ENCODE measurements around the gene DSC1.

The DSC1 gene

GRCh38 chr18:31102025-31102684 lies 60.5 kb downstream of the DSC1 start, which contains the start of gene DSC2:
Gene DSC2, minus strand, starts transcription at chr18:31102421. Its CDS starts 450 bp downstream, at chr18:31101971.
- DNase-seq, result peak; percentile 44

- peak; percentile 58 for DNase-seq
These were observed 61.3 kb downstream of the DSC1 start for GRCh38 chr18:31101183-31102024.

- no peak for DNase-seq
These were observed 62.0 kb downstream of the DSC1 start for GRCh38 chr18:31100436-31101182.

- no peak for DNase-seq
These were observed 63.0 kb downstream of the DSC1 start for GRCh38 chr18:31099450-31100230.

- DNase-seq, result no peak
These were observed 63.8 kb downstream of the DSC1 start for GRCh38 chr18:31098878-31099277.

- no peak for DNase-seq
These were observed 65.0 kb downstream of the DSC1 start for GRCh38 chr18:31097666-31098065.

- no peak for DNase-seq
These were observed 68.8 kb downstream of the DSC1 start for GRCh38 chr18:31093880-31094279.

GRCh38 chr18:31093294-31093693 lies 69.4 kb downstream of the DSC1 start:
- DNase-seq, result no peak

- DNase-seq, result no peak
These were observed 71.3 kb downstream of the DSC1 start for GRCh38 chr18:31091350-31091749.

GRCh38 chr18:31088532-31088931 lies 74.1 kb downstream of the DSC1 start:
- no peak for DNase-seq

- DNase-seq, result no peak
These were observed 82.7 kb downstream of the DSC1 start for GRCh38 chr18:31079973-31080372.
